IMR-90 (cell line): ENCODE data around the gene DNAAF2. TPM values are rescaled to one million over a fixed set of nuclear protein-coding genes. Genes with fewer than 3 reads are reported as not detected.

Experiments used
- ATAC-seq: fragments of 200-7000 bp; cut with Tn5 transposase; 2 replicates; pipeline ENCODE4 v1.9.1; 2020; ENCODE audit warnings: low read depth, mild to moderate bottlenecking, moderate library complexity
- BruUV-seq: library from RNA; stranded (reverse); fragments of 400-500 nt; replicated peaks from 2 replicates; lab custom pipeline; 2021; lab: Mats Ljungman, UMichigan
- CTCF ChIA-PET: fragments of 300-600 bp; formaldehyde crosslinking; extraction: SDS; loops from one replicate; lab custom pipeline; 2021; ENCODE audit warnings: antibody characterized with exemption; lab: Yijun Ruan, JAX
- POLR2A ChIA-PET: fragments of 300-600 bp; sonication (Branson Sonifier 250); formaldehyde crosslinking; loops from one replicate; lab custom pipeline; 2022; ENCODE audit warnings: antibody characterized with exemption; ENCODE audit not compliant: unreplicated experiment; lab: Charles Lee
- DNase-seq: peaks from one replicate; pipeline ENCODE4 v3.0.0; 2013
- H2AFZ ChIP-seq: replicated peaks from 2 replicates; pipeline ENCODE3; 2013; ENCODE audit warnings: low read length, mild to moderate bottlenecking; ENCODE audit not compliant: poor library complexity
- H2AK5ac ChIP-seq: 2 replicates; pipeline ENCODE4 v1.6.1; 2013; ENCODE audit warnings: low read depth, low read length, inconsistent platforms
- H2AK9ac ChIP-seq: replicated peaks from 2 replicates; pipeline ENCODE3; 2013; ENCODE audit warnings: mild to moderate bottlenecking, low read depth, low read length, moderate library complexity; ENCODE audit not compliant: poor library complexity
- H2BK120ac ChIP-seq: 2 replicates; pipeline ENCODE4 v1.6.1; 2013; ENCODE audit warnings: low read depth, low read length, inconsistent platforms
- H2BK15ac ChIP-seq: 3 replicates; pipeline ENCODE4 v1.6.1; 2013; ENCODE audit warnings: low read depth, low read length, inconsistent platforms
- H2BK20ac ChIP-seq: 2 replicates; pipeline ENCODE4 v1.6.1; 2013; ENCODE audit warnings: low read depth, mild to moderate bottlenecking, inconsistent platforms, low read length, moderate library complexity
- H2BK5ac ChIP-seq: 2 replicates; pipeline ENCODE4 v1.6.1; 2013; ENCODE audit warnings: mild to moderate bottlenecking, low read depth, low read length, inconsistent platforms; ENCODE audit not compliant: poor library complexity, severe bottlenecking
- H3K14ac ChIP-seq: replicated peaks from 2 replicates; pipeline ENCODE4 v1.6.1; 2013; ENCODE audit warnings: low read depth, low read length, inconsistent platforms
- H3K18ac ChIP-seq: 2 replicates; pipeline ENCODE4 v1.6.1; 2013; ENCODE audit warnings: low read depth, low read length, control low read depth
- H3K23ac ChIP-seq: 2 replicates; pipeline ENCODE4 v1.6.1; 2013; ENCODE audit warnings: low read depth, low read length, inconsistent platforms
- H3K27ac ChIP-seq: 2 replicates; pipeline ENCODE4 v1.5.1; 2013; ENCODE audit warnings: mild to moderate bottlenecking, control low read depth, low read length; ENCODE audit not compliant: insufficient read depth
- H3K27me3 ChIP-seq: 2 replicates; pipeline ENCODE4 v1.6.1; 2013; ENCODE audit warnings: low read length; ENCODE audit not compliant: control insufficient read depth, insufficient read depth
- H3K36me3 ChIP-seq: 2 replicates; pipeline ENCODE4 v1.6.1; 2013; ENCODE audit warnings: low read length, mixed read lengths; ENCODE audit not compliant: control insufficient read depth, insufficient read depth
- H3K4ac ChIP-seq: 2 replicates; pipeline ENCODE4 v1.6.1; 2013; ENCODE audit warnings: low read depth, low read length, inconsistent platforms
- H3K4me1 ChIP-seq: 2 replicates; pipeline ENCODE4 v1.6.1; 2013; ENCODE audit warnings: low read length, mixed read lengths; ENCODE audit not compliant: control insufficient read depth, insufficient read depth
- H3K4me2 ChIP-seq: 2 replicates; pipeline ENCODE4 v1.6.1; 2013; ENCODE audit warnings: low read depth, mild to moderate bottlenecking, control low read depth, low read length, moderate library complexity
- H3K4me3 ChIP-seq: 2 replicates; pipeline ENCODE4 v1.5.1; 2013; ENCODE audit warnings: low read depth, mild to moderate bottlenecking, control low read depth, low read length, moderate library complexity; ENCODE audit not compliant: insufficient read depth
- H3K56ac ChIP-seq: 2 replicates; pipeline ENCODE4 v1.6.1; 2013; ENCODE audit warnings: low read length, inconsistent platforms; ENCODE audit not compliant: insufficient read depth; ENCODE audit errors: extremely low read depth
- H3K79me1 ChIP-seq, 2 experiments: 2 replicates each; pipeline ENCODE4 v1.6.1; 2013; ENCODE audit warnings: low read length in 2 of 2, inconsistent platforms in 1 of 2, low read depth in 1 of 2
- H3K9ac ChIP-seq: 2 replicates; pipeline ENCODE4 v1.6.1; 2013; ENCODE audit warnings: low read depth, low read length, control low read depth
- H3K9me1 ChIP-seq: 2 replicates; pipeline ENCODE4 v1.6.1; 2013; ENCODE audit warnings: low read length, inconsistent platforms; ENCODE audit not compliant: insufficient read depth
- H3K9me3 ChIP-seq: 2 replicates; pipeline ENCODE4 v1.6.1; 2013; ENCODE audit warnings: low read length; ENCODE audit not compliant: control insufficient read depth, insufficient read depth
- H4K20me1 ChIP-seq: 2 replicates; pipeline ENCODE4 v1.6.1; 2013; ENCODE audit warnings: low read length, inconsistent platforms; ENCODE audit not compliant: insufficient read depth
- H4K5ac ChIP-seq: 2 replicates; pipeline ENCODE4 v1.6.1; 2013; ENCODE audit warnings: mild to moderate bottlenecking, low read depth, low read length, control low read depth
- H4K8ac ChIP-seq, 2 experiments: 2 replicates each; pipeline ENCODE4 v1.6.1; 2013; ENCODE audit warnings: low read depth in 2 of 2, low read length in 2 of 2, control low read depth in 1 of 2, inconsistent platforms in 1 of 2
- H4K91ac ChIP-seq: 2 replicates; pipeline ENCODE4 v1.6.1; 2013; ENCODE audit warnings: low read depth, low read length, inconsistent platforms; ENCODE audit not compliant: insufficient read depth
- BHLHE40 ChIP-seq: fragments of 150-350 bp; IDR thresholded peaks from 2 replicates; pipeline ENCODE4 v1.6.1; 2016; ENCODE audit warnings: mild to moderate bottlenecking, low read depth, low read length
- CEBPB ChIP-seq: IDR thresholded peaks from 2 replicates; pipeline ENCODE4 v1.6.1; 2012; ENCODE audit warnings: low read depth, low read length, improper control_type of control experiment
- CHD1 ChIP-seq: IDR thresholded peaks from 2 replicates; pipeline ENCODE4 v1.6.1; 2012; ENCODE audit warnings: low read depth, low read length, improper control_type of control experiment
- CTCF ChIP-seq: conservative IDR thresholded peaks from 2 replicates; pipeline ENCODE4 v1.5.1; 2012; ENCODE audit warnings: mild to moderate bottlenecking, low read depth, low read length, improper control_type of control experiment
- FOS ChIP-seq: fragments of 150-350 bp; IDR thresholded peaks from 2 replicates; pipeline ENCODE4 v1.6.1; 2016; ENCODE audit warnings: low read depth, low read length
- MAFK ChIP-seq: IDR thresholded peaks from 2 replicates; pipeline ENCODE4 v1.6.1; 2012; ENCODE audit warnings: low read depth, low read length, improper control_type of control experiment
- MAZ ChIP-seq: IDR thresholded peaks from 2 replicates; pipeline ENCODE4 v1.6.1; 2012; ENCODE audit warnings: low read depth, mild to moderate bottlenecking, low read length, improper control_type of control experiment, moderate library complexity, borderline replicate concordance
- MXI1 ChIP-seq: IDR thresholded peaks from 2 replicates; pipeline ENCODE4 v1.6.1; 2012; ENCODE audit warnings: low read depth, mild to moderate bottlenecking, low read length, moderate library complexity, borderline replicate concordance
- NFE2L2 ChIP-seq: fragments of 150-350 bp; IDR thresholded peaks from 2 replicates; pipeline ENCODE4 v1.6.1; 2016; ENCODE audit warnings: low read depth, mild to moderate bottlenecking, low read length
- POLR2A ChIP-seq: IDR thresholded peaks from 2 replicates; pipeline ENCODE4 v1.6.1; 2012; ENCODE audit warnings: mild to moderate bottlenecking, low read depth, low read length
- RAD21 ChIP-seq: IDR thresholded peaks from 2 replicates; pipeline ENCODE4 v1.6.1; 2012; ENCODE audit warnings: low read length, improper control_type of control experiment
- RCOR1 ChIP-seq: IDR thresholded peaks from 2 replicates; pipeline ENCODE4 v1.6.1; 2012; ENCODE audit warnings: mild to moderate bottlenecking, low read length, improper control_type of control experiment; ENCODE audit not compliant: insufficient replicate concordance
- RFX5 ChIP-seq: IDR thresholded peaks from 2 replicates; pipeline ENCODE4 v1.8.0; 2012; ENCODE audit warnings: low read depth, mild to moderate bottlenecking, low read length, moderate library complexity
- SMC3 ChIP-seq: fragments of 150-350 bp; IDR thresholded peaks from 2 replicates; pipeline ENCODE4 v1.6.1; 2016; ENCODE audit warnings: low read depth, mild to moderate bottlenecking, antibody characterized with exemption, low read length, moderate library complexity
- USF2 ChIP-seq: fragments of 150-350 bp; IDR thresholded peaks from 2 replicates; pipeline ENCODE4 v1.6.1; 2017; ENCODE audit warnings: mild to moderate bottlenecking, antibody characterized with exemption, low read length, low read depth
- WGBS, 2 experiments: methylation state at CpG; one replicate each; pipeline versions ENCODE4 v1.1.5 to v1.1.7; 2013; ENCODE audit warnings: missing lambda C conversion rate in 2 of 2; ENCODE audit not compliant: insufficient read length in 1 of 2; ENCODE audit errors: extremely low coverage in 2 of 2; 5-methylcytosine and 5-hydroxymethylcytosine counted together
- dilution Hi-C: fragments of 300-500 bp; cut with HindIII; formaldehyde crosslinking; loops from one replicate; pipeline ENCODE4 v1.14.3; 2018; ENCODE audit warnings: low sequenced_read_pairs; ENCODE audit not compliant: unreplicated experiment
- in situ Hi-C: fragments of 300-500 bp; cut with MboI; formaldehyde crosslinking; loops from 3 replicates; pipeline ENCODE4 v1.14.3; 2019; ENCODE audit warnings: low sequenced_read_pairs, inconsistent platforms, mixed read lengths
- intact Hi-C: fragments of 100-400 bp; cut with micrococcal nuclease; formaldehyde crosslinking; loops from 2 replicates; pipeline ENCODE4 v1.10.0; 2022
- polyA plus RNA-seq, 3 experiments: library from polyadenylated mRNA; depleted of rRNA; stranded (reverse); fragments of >200 nt; gene quantifications; 2 replicates each; pipeline ENCODE4 v1.2.3, GENCODE V29; 2012; ENCODE audit warnings: low replicate concordance in 1 of 3
- total RNA-seq: library from RNA; depleted of rRNA; stranded (reverse); fragments of >200 nt; gene quantifications from 2 replicates; pipeline ENCODE4 v1.2.3, GENCODE V29; 2012

DNAAF2 gene
- total and polyA plus RNA-seq, 2 of the 4 experiments (the other 2 are of a cell fraction) = 4.1 to 4.7 TPM

- Histone ChIP-seq H4K5ac (no peak overlapping the region), H3K23ac (no peak overlapping the region), H2AFZ (no peak overlapping the region), H3K56ac (no peak overlapping the region), H2BK15ac (no peak overlapping the region), H3K9me1 (peaks cover 12% of the 10 kb centered on the region), H3K27ac (no peak overlapping the region), H4K91ac (no peak overlapping the region), H3K4me2 (peak overlapping the region; percentile 1; the same call in 1 of the 2 replicates), H2BK5ac (peak overlapping the region; percentile 40), H3K9me3 (no peaks in the 10 kb centered on the region), H3K79me1 (peaks cover 13 to 41% of the 10 kb centered on the region in 2 experiments), H4K8ac (no peak overlapping the region; a peak in 1 of 4 replicates), H3K4me1 (peaks cover 6% of the 10 kb centered on the region), H3K9ac (no peak overlapping the region; the same call in 1 of the 2 replicates), H4K20me1 (peaks cover 40% of the 10 kb centered on the region), H2AK5ac (no peak overlapping the region), H3K27me3 (no peaks in the 10 kb centered on the region), H3K4ac (no peak overlapping the region), H2BK20ac (no peak overlapping the region), H2BK120ac (no peak overlapping the region), H3K4me3 (peak overlapping the region; percentile 15; the same call in 1 of the 2 replicates), H2AK9ac (no peak overlapping the region), H3K14ac (no peak overlapping the region), H3K36me3 (peaks cover 17% of the 10 kb centered on the region), H3K18ac (no peak overlapping the region)
- intact Hi-C loops (no loop called here), in situ Hi-C loops (no loop called here), dilution Hi-C loops (no loop called here)
- peak; percentile 82 for DNase-seq
- WGBS, 2 experiments = no CpG with 5 or more reads among the region's 21 CpGs
- ChIA-PET POLR2A (interaction anchor here (0.6 to 1.0 kb wide), 2 partner anchors 8 to 276 kb away, joined by 4 read pairs; no protein-coding TSS in a partner anchor), CTCF (interaction anchor here (1.0 to 2.0 kb wide), 2 partner anchors 12 to 21 kb away, joined by 3 to 7 read pairs; partner anchors contain the start of gene LRR1)
- BruUV-seq = no TSS peak
- ATAC-seq = peak; percentile 64
- TF ChIP-seq MXI1 (no peak), RFX5 (no peak), MAFK (no peak), CHD1 (no peak; the same call in 1 of the 2 replicates), POLR2A (no peak), USF2 (no peak), RAD21 (peak; percentile 49), SMC3 (no peak), CEBPB (no peak), BHLHE40 (peak; percentile 35; the same call in 1 of the 2 replicates), CTCF (peak; percentile 99), RCOR1 (peak; percentile 27), MAZ (no peak; the same call in 1 of the 2 replicates), FOS (peak; percentile 84), NFE2L2 (no peak)
Measured at GRCh38 chr14:49586673-49587460, 48.2 kb downstream of the DNAAF2 start.
